ENCODE results near the gene RBM45. TPM values are rescaled to one million over a fixed set of nuclear protein-coding genes. Genes with fewer than 3 reads are reported as not detected.

The RBM45 gene
- polyA plus RNA-seq, 1 donor (not counting 4 experiments of a cell fraction or from before 2014, with no cell fraction given) = 19.1 TPM

- H3K79me2 ChIP-seq (ENCODE audit: control insufficient read depth, insufficient read depth, low read length) = peaks cover 8% of the 10 kb centered on the region
- peaks cover 6% of the 10 kb centered on the region for H3K4me1 ChIP-seq (ENCODE audit: control insufficient read depth, extremely low read depth, insufficient read depth, low read length)
- H3K9ac ChIP-seq (ENCODE audit: control insufficient read depth, extremely low read depth, insufficient read depth, low read length) = no peak overlapping the region
- H2AFZ ChIP-seq (ENCODE audit: control insufficient read depth, low read length) = no peak overlapping the region
- H3K9me1 ChIP-seq (ENCODE audit: control insufficient read depth, extremely low read depth, insufficient read depth, low read length) = no peaks in the 10 kb centered on the region
- H3K27me3 ChIP-seq (ENCODE audit: control insufficient read depth, extremely low read depth, insufficient read depth, low read length) = no peaks in the 10 kb centered on the region
- FAIRE-seq (no peak), DNase-seq (ENCODE audit: low read depth, low spot score) (no peak)
- H3K27ac ChIP-seq (ENCODE audit: control insufficient read depth, insufficient read depth, low read length) = no peak overlapping the region
- no peaks in the 10 kb centered on the region for H4K20me1 ChIP-seq (ENCODE audit: control insufficient read depth, extremely low read depth, insufficient read depth, low read length)
- H3K4me2 ChIP-seq (ENCODE audit: control insufficient read depth, extremely low read depth, insufficient read depth, low read depth, low read length) = no peak overlapping the region
- H3K36me3 ChIP-seq (ENCODE audit: control insufficient read depth in 2 of 2, extremely low read depth in 1 of 2, insufficient read depth in 2 of 2, low read length in 2 of 2) = peaks cover 0 to 3% of the 10 kb centered on the region in 2 experiments
- dilution Hi-C loops (cut with MboI; ENCODE audit: extremely low pct_ligation_motif_present, low sequenced_read_pairs) = no loop called here
- no peak overlapping the region for H3K4me3 ChIP-seq (ENCODE audit: control insufficient read depth in 2 of 3, extremely low read depth in 1 of 3, insufficient read depth in 2 of 3, low read depth in 1 of 3, low read length in 3 of 3)
- TF ChIP-seq CTCF (optimal IDR thresholded peaks at IDR 0.05 in 1 of 3, IDR thresholded peaks at IDR 0.05 in 1 of 3, conservative IDR thresholded peaks at IDR 0.05 in 1 of 3; ENCODE audit: extremely low read depth in 1 of 3, insufficient read depth in 2 of 3, low read length in 3 of 3) = no peak
- TF ChIP-seq EZH2 (IDR thresholded peaks at IDR 0.05; ENCODE audit: low read length) = no peak
- no peaks in the 10 kb centered on the region for H3K9me3 ChIP-seq (ENCODE audit: control insufficient read depth, low read depth, low read length)
Observed at GRCh38 chr2:178117725-178118124, 5.5 kb downstream of the RBM45 start.

- Histone ChIP-seq H3K36me3 (ENCODE audit: control insufficient read depth in 2 of 2, extremely low read depth in 1 of 2, insufficient read depth in 2 of 2, low read length in 2 of 2) (peaks cover 0 to 3% of the 10 kb centered on the region in 2 experiments), H3K9me1 (ENCODE audit: control insufficient read depth, extremely low read depth, insufficient read depth, low read length) (no peaks in the 10 kb centered on the region), H3K9me3 (ENCODE audit: control insufficient read depth, low read depth, low read length) (no peaks in the 10 kb centered on the region), H3K27me3 (ENCODE audit: control insufficient read depth, extremely low read depth, insufficient read depth, low read length) (no peaks in the 10 kb centered on the region), H3K4me2 (ENCODE audit: control insufficient read depth, extremely low read depth, insufficient read depth, low read depth, low read length) (no peak overlapping the region), H3K4me1 (ENCODE audit: control insufficient read depth, extremely low read depth, insufficient read depth, low read length) (no peaks in the 10 kb centered on the region), H3K79me2 (ENCODE audit: control insufficient read depth, insufficient read depth, low read length) (no peaks in the 10 kb centered on the region), H3K9ac (ENCODE audit: control insufficient read depth, extremely low read depth, insufficient read depth, low read length) (no peak overlapping the region), H3K4me3 (ENCODE audit: control insufficient read depth in 2 of 3, extremely low read depth in 1 of 3, insufficient read depth in 2 of 3, low read depth in 1 of 3, low read length in 3 of 3) (no peak overlapping the region), H4K20me1 (ENCODE audit: control insufficient read depth, extremely low read depth, insufficient read depth, low read length) (no peaks in the 10 kb centered on the region), H3K27ac (ENCODE audit: control insufficient read depth, insufficient read depth, low read length) (no peak overlapping the region), H2AFZ (ENCODE audit: control insufficient read depth, low read length) (no peak overlapping the region)
- no peak for DNase-seq (ENCODE audit: low read depth, low spot score)
- dilution Hi-C loops (cut with MboI; ENCODE audit: extremely low pct_ligation_motif_present, low sequenced_read_pairs) = no loop called here
- no peak for FAIRE-seq
- TF ChIP-seq EZH2 (IDR thresholded peaks at IDR 0.05; ENCODE audit: low read length) (no peak), CTCF (optimal IDR thresholded peaks at IDR 0.05 in 1 of 3, IDR thresholded peaks at IDR 0.05 in 1 of 3, conservative IDR thresholded peaks at IDR 0.05 in 1 of 3; ENCODE audit: extremely low read depth in 1 of 3, insufficient read depth in 2 of 3, low read length in 3 of 3) (no peak)
Observed at GRCh38 chr2:178119179-178119922, 7.1 kb downstream of the RBM45 start.
